ENCODE data around the gene HIRA. TPM values are rescaled to one million over a fixed set of nuclear protein-coding genes. Genes with fewer than 3 reads are reported as not detected.

The HIRA gene
- total RNA-seq, 1 donor from 2014 or later = 32.7 TPM

- ChIA-PET POLR2A (no interaction called here), CTCF (no interaction called here)
- intact Hi-C loops (cut with micrococcal nuclease) = no loop called here
- ATAC-seq (ENCODE audit: low read depth) (no peak), DNase-seq (no peak)
- Mint-ChIP-seq H3K27me3 (peaks cover 12% of the 10 kb centered on the region), H3K9me3 (no peaks in the 10 kb centered on the region), H3K27ac (no peak overlapping the region), H3K36me3 (ENCODE audit: low read depth) (no peaks in the 10 kb centered on the region), H3K4me3 (no peak overlapping the region), H3K4me1 (peaks cover 17% of the 10 kb centered on the region)
- TF ChIP-seq CTCF (IDR thresholded peaks at IDR 0.05) = no peak
Observed at GRCh38 chr22:19287889-19288288, 143.6 kb downstream of the HIRA start.

- DNase-seq = no peak
- Mint-ChIP-seq H3K27me3 (peaks cover 12% of the 10 kb centered on the region), H3K27ac (no peak overlapping the region), H3K36me3 (ENCODE audit: low read depth) (no peaks in the 10 kb centered on the region), H3K9me3 (no peaks in the 10 kb centered on the region), H3K4me1 (peaks cover 10% of the 10 kb centered on the region), H3K4me3 (no peak overlapping the region)
- POLR2A ChIA-PET = no interaction called here
- no peak for TF ChIP-seq CTCF (IDR thresholded peaks at IDR 0.05)
- no peak for ATAC-seq (ENCODE audit: low read depth)
- intact Hi-C loops (cut with micrococcal nuclease) = no loop called here
- CTCF ChIA-PET = no interaction called here
Observed at GRCh38 chr22:19287076-19287707, 144.3 kb downstream of the HIRA start.

GRCh38 chr22:19285831-19286230, 145.7 kb downstream of the HIRA start:
- no peak for TF ChIP-seq CTCF (IDR thresholded peaks at IDR 0.05)
- H3K4me3 Mint-ChIP-seq = no peak overlapping the region
- H3K36me3 Mint-ChIP-seq (ENCODE audit: low read depth) = no peaks in the 10 kb centered on the region
- ATAC-seq (ENCODE audit: low read depth) (no peak), DNase-seq (no peak)
- POLR2A ChIA-PET = no interaction called here
- H3K27ac Mint-ChIP-seq = no peak overlapping the region
- peaks cover 4% of the 10 kb centered on the region for H3K4me1 Mint-ChIP-seq
- peaks cover 10% of the 10 kb centered on the region for H3K27me3 Mint-ChIP-seq
- CTCF ChIA-PET = no interaction called here
- H3K9me3 Mint-ChIP-seq = no peaks in the 10 kb centered on the region
- intact Hi-C loops (cut with micrococcal nuclease) = no loop called here

Other genes with a start within 250 kb of the HIRA start
- gene CLTCL1, start 140.0 kb downstream of the HIRA start, total RNA-seq = 2.7 and 5.0 TPM in 2 replicates
- gene MRPL40, start 812 bp upstream of the HIRA start, total RNA-seq = 24.0 and 24.3 TPM in 2 replicates
- gene C22orf39, start 16.0 kb upstream of the HIRA start, total RNA-seq = 35.7 and 43.0 TPM in 2 replicates
- gene UFD1, start 47.5 kb upstream of the HIRA start, total RNA-seq = 54.4 and 65.3 TPM in 2 replicates
- gene CDC45, start 48.2 kb upstream of the HIRA start, total RNA-seq = 3.9 and 4.1 TPM in 2 replicates
- gene CLDN5, start 92.7 kb upstream of the HIRA start, total RNA-seq = not detected in 2 replicates

All from activated B cell treated with CpG ODN at 0.5 μM for 24 hours (primary cell).